SH-SY5Y (cell line): ENCODE measurements around the gene ANKS3.

Experiments used
- GATA2 ChIP-seq: IDR thresholded peaks from 2 replicates; pipeline ENCODE4 v1.6.1; 2011; ENCODE audit warnings: mild to moderate bottlenecking, low read depth, low read length
- GATA3 ChIP-seq: IDR thresholded peaks from 2 replicates; pipeline ENCODE4 v1.6.1; 2011; ENCODE audit warnings: low read depth, mild to moderate bottlenecking, low read length, moderate library complexity

DNA sequence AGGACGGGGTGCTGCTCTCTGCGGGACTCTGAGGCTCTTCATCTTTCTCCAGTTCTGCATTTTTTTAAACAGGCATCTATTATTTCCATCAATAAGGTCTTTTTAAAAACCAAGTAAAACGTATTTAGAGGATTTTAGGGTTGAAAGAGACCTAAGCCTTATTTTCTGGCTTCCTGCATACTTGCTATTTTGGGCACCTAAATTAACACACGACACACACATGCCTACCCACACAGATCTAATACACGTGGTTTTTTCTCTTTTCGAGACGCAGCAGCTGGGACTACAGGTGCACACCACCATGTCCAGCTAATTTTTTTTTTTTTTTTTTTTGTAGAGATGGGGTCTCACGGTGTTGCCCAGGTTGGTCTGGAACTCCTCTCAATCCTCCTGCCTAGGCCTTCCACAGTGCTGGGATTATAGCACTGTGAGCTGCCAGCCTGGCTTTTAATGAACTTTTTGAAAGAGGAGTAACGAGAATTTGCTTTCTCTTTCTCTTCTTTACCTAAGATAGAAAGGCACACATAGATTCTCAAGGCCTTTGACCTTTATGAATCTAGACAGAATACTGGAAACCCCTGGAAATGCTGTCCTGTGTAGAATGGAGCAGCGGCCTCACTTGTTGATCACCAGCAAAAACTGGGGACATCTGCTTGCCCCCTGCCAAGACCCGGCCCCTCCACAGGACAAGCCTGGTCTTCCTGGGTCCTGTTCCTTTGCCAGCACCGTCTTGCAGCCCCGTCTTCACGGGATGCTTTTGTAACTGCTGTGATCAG is 14.0 kb upstream of the ANKS3 start:
- TF ChIP-seq GATA2, result no peak
- no peak for TF ChIP-seq GATA3
